Hepatic stellate cell (primary cell): Measurements from ENCODE around the gene BRINP2.

Source experiments
- DNase-seq: peaks from one replicate; pipeline ENCODE4 v3.0.0; 2011; ENCODE audit warnings: low spot score

The BRINP2 gene

GRCh38 chr1:177270863-177271262 is 100.1 kb downstream of the BRINP2 start:
- DNase-seq = no peak

- no peak for DNase-seq
Measured at GRCh38 chr1:177273141-177273540, 102.4 kb downstream of the BRINP2 start.

- DNase-seq = no peak
Measured at GRCh38 chr1:177274687-177275211, 104.0 kb downstream of the BRINP2 start.

GRCh38 chr1:177275736-177276135 is 105.0 kb downstream of the BRINP2 start:
- DNase-seq = no peak

GRCh38 chr1:177278626-177279390 is 108.0 kb downstream of the BRINP2 start:
- no peak for DNase-seq

- DNase-seq = no peak
Measured at GRCh38 chr1:177281901-177282300, 111.1 kb downstream of the BRINP2 start.

GRCh38 chr1:177282976-177283375 is 112.2 kb downstream of the BRINP2 start:
- DNase-seq = no peak

- no peak for DNase-seq
Measured at GRCh38 chr1:177283380-177283779, 112.6 kb downstream of the BRINP2 start.

- DNase-seq = no peak
Measured at GRCh38 chr1:177286396-177286795, 115.6 kb downstream of the BRINP2 start.

- no peak for DNase-seq
Measured at GRCh38 chr1:177287270-177287669, 116.5 kb downstream of the BRINP2 start.

GRCh38 chr1:177287994-177288393 is 117.2 kb downstream of the BRINP2 start:
- DNase-seq = no peak

GRCh38 chr1:177289532-177289931 is 118.8 kb downstream of the BRINP2 start:
- no peak for DNase-seq

- no peak for DNase-seq
Measured at GRCh38 chr1:177300431-177300830, 129.7 kb downstream of the BRINP2 start.

- no peak for DNase-seq
Measured at GRCh38 chr1:177301425-177302124, 130.8 kb downstream of the BRINP2 start.

GRCh38 chr1:177302357-177303044 is 131.7 kb downstream of the BRINP2 start:
- no peak for DNase-seq

- no peak for DNase-seq
Measured at GRCh38 chr1:177305040-177306018, 134.6 kb downstream of the BRINP2 start.

GRCh38 chr1:177306019-177306415 is 135.3 kb downstream of the BRINP2 start:
- no peak for DNase-seq

- DNase-seq = no peak
Measured at GRCh38 chr1:177306981-177307380, 136.2 kb downstream of the BRINP2 start.

- DNase-seq = no peak
Measured at GRCh38 chr1:177307771-177308170, 137.0 kb downstream of the BRINP2 start.

GRCh38 chr1:177309880-177310279 is 139.1 kb downstream of the BRINP2 start:
- no peak for DNase-seq

GRCh38 chr1:177310326-177310725 is 139.6 kb downstream of the BRINP2 start:
- DNase-seq = no peak

- DNase-seq = no peak
Measured at GRCh38 chr1:177311111-177311510, 140.4 kb downstream of the BRINP2 start.
